HCT116 (cell line): Measurements from ENCODE around the gene FMOD. TPM values are rescaled to one million over a fixed set of nuclear protein-coding genes. Genes with fewer than 3 reads are reported as not detected.

Experiments used
- ATAC-seq: fragments of 200-7000 bp; cut with Tn5 transposase; 2 replicates; pipeline ENCODE4 v1.9.1; 2020; ENCODE audit warnings: mild to moderate bottlenecking, moderate library complexity
- Bru-seq: library from RNA; stranded (reverse); fragments of 400-500 nt; gene quantifications from one replicate; lab custom pipeline; 2021; lab: Mats Ljungman, UMichigan
- BruChase-seq, 2 experiments: library from RNA; stranded (reverse); fragments of 400-500 nt; gene quantifications; one replicate each; lab custom pipeline; 2021; lab: Mats Ljungman, UMichigan
- BruUV-seq: library from RNA; stranded (reverse); fragments of 400-500 nt; replicated peaks from 2 replicates; lab custom pipeline; 2021; lab: Mats Ljungman, UMichigan
- CTCF ChIA-PET: fragments of 300-600 bp; sonication (Branson Sonifier 250); formaldehyde crosslinking; loops from one replicate; lab custom pipeline; 2021; ENCODE audit warnings: antibody characterized with exemption; lab: Charles Lee
- POLR2A ChIA-PET: fragments of 300-600, 350-600 bp; sonication (Branson Sonifier 250); formaldehyde crosslinking; loops from one replicate; lab custom pipeline; 2021; ENCODE audit warnings: antibody characterized with exemption; lab: Charles Lee
- RAD21 ChIA-PET, 2 experiments: fragments of 300-600 bp; sonication (Branson Sonifier 250); formaldehyde crosslinking; loops; one replicate each; lab custom pipeline; 2023; ENCODE audit warnings: low total read pairs in 2 of 2; ENCODE audit not compliant: uncharacterized antibody in 2 of 2, unreplicated experiment in 2 of 2, low non-redundant PET in 1 of 2; lab: Charles Lee
- DNase-seq: peaks from one replicate; pipeline ENCODE4 v3.0.0-alpha.2; 2010; ENCODE audit warnings: low read depth, low spot score
- H2AFZ ChIP-seq: fragments of 200-600 bp; shearing (Covaris generic), sonication (generic); 2 replicates; pipeline ENCODE4 v1.6.1; 2017; ENCODE audit warnings: low read depth, mixed run types, mixed read lengths, antibody characterized with exemption, low read length; ENCODE audit not compliant: poor library complexity, severe bottlenecking
- H3K27ac ChIP-seq: 2 replicates; pipeline ENCODE4 v1.5.1; 2012; ENCODE audit warnings: low read depth, low read length
- H3K27me3 ChIP-seq: fragments of 200-600 bp; sonication (generic); 2 replicates; pipeline ENCODE4 v1.6.1; 2016; ENCODE audit warnings: mixed run types, low read length, mixed read lengths; ENCODE audit not compliant: insufficient read depth
- H3K36me3 ChIP-seq, 2 experiments: fragments of 200-500 bp in 1 of 2; fragments of 200-600 bp in 1 of 2; sonication (Bioruptor generic) in 1 of 2; sonication (generic) in 1 of 2; 2 replicates each; pipeline versions ENCODE4 v1.5.1 to v1.6.1; 2014 to 2016; ENCODE audit warnings: low read length in 2 of 2, inconsistent platforms in 1 of 2, mixed read lengths in 1 of 2, mixed run types in 1 of 2; ENCODE audit not compliant: insufficient read depth in 2 of 2, control insufficient read depth in 1 of 2
- H3K4me1 ChIP-seq, 2 experiments: fragments of 200-600 bp in 1 of 2; sonication (generic) in 1 of 2; 2 replicates each; pipeline versions ENCODE4 v1.5.1 to v1.6.1; 2012 to 2017; ENCODE audit warnings: low read length in 2 of 2, inconsistent platforms in 1 of 2, mild to moderate bottlenecking in 1 of 2, mixed read lengths in 1 of 2, mixed run types in 1 of 2, moderate library complexity in 1 of 2; ENCODE audit not compliant: insufficient read depth in 2 of 2, control insufficient read depth in 1 of 2
- H3K4me2 ChIP-seq: fragments of 200-600 bp; sonication (generic); 2 replicates; pipeline ENCODE4 v1.6.1; 2017; ENCODE audit warnings: mixed run types, low read length, mixed read lengths
- H3K4me3 ChIP-seq, 2 experiments: fragments of 200-600 bp in 1 of 2; sonication (generic) in 1 of 2; replicated peaks in 1 of 2; 2 replicates each; pipeline ENCODE4 v1.5.1; 2011 to 2016; ENCODE audit warnings: low read length in 2 of 2, control low read depth in 1 of 2, low read depth in 1 of 2, mild to moderate bottlenecking in 1 of 2, mixed read lengths in 1 of 2, mixed run types in 1 of 2
- H3K79me2 ChIP-seq: fragments of 200-600 bp; sonication (generic); 2 replicates; pipeline ENCODE4 v1.6.1; 2017; ENCODE audit warnings: mild to moderate bottlenecking, mixed run types, low read length, moderate library complexity, mixed read lengths; ENCODE audit not compliant: insufficient read depth
- H3K9ac ChIP-seq: fragments of 200-600 bp; sonication (generic); 2 replicates; pipeline ENCODE4 v1.6.1; 2016; ENCODE audit warnings: low read length, mixed read lengths
- H3K9me2 ChIP-seq: fragments of 200-600 bp; sonication (generic), shearing (Covaris generic); 2 replicates; pipeline ENCODE4 v1.6.1; 2017; ENCODE audit warnings: mixed run types, mild to moderate bottlenecking, moderate library complexity; ENCODE audit not compliant: insufficient read depth
- H3K9me3 ChIP-seq, 2 experiments: fragments of 200-500 bp in 1 of 2; fragments of 200-600 bp in 1 of 2; sonication (Bioruptor generic) in 1 of 2; sonication (generic) in 1 of 2; 2 replicates each; pipeline ENCODE4 v1.6.1; 2014 to 2017; ENCODE audit warnings: low read length in 2 of 2, mixed read lengths in 2 of 2, inconsistent platforms in 1 of 2, low read depth in 1 of 2, mild to moderate bottlenecking in 1 of 2, mixed run types in 1 of 2, moderate library complexity in 1 of 2; ENCODE audit not compliant: control insufficient read depth in 1 of 2, insufficient read depth in 1 of 2
- H4K20me1 ChIP-seq: fragments of 200-600 bp; sonication (generic), shearing (Covaris generic); 2 replicates; pipeline ENCODE4 v1.6.1; 2017; ENCODE audit warnings: mixed run types, mild to moderate bottlenecking, moderate library complexity; ENCODE audit not compliant: insufficient read depth
- CEBPB ChIP-seq: IDR thresholded peaks from 2 replicates; pipeline ENCODE4 v1.6.1; 2012; ENCODE audit warnings: low read depth
- EGR1 ChIP-seq: IDR thresholded peaks from 2 replicates; pipeline ENCODE4 v1.6.1; 2012; ENCODE audit warnings: low read depth
- REST ChIP-seq: IDR thresholded peaks from 2 replicates; pipeline ENCODE4 v1.6.1; 2012; ENCODE audit warnings: low read depth
- SP1 ChIP-seq: IDR thresholded peaks from 2 replicates; pipeline ENCODE4 v1.6.1; 2012; ENCODE audit warnings: low read depth
- SRF ChIP-seq: IDR thresholded peaks from 2 replicates; pipeline ENCODE4 v1.6.1; 2012; ENCODE audit warnings: low read depth
- TCF7L2 ChIP-seq: IDR thresholded peaks from 2 replicates; pipeline ENCODE4 v1.7.0; 2011; ENCODE audit warnings: borderline replicate concordance, inconsistent platforms; ENCODE audit not compliant: insufficient read depth, insufficient read length; ENCODE audit errors: extremely low read depth
- intact Hi-C: fragments of 100-400 bp; cut with micrococcal nuclease; formaldehyde crosslinking; loops from 2 replicates; pipeline ENCODE4 v1.10.0; 2022
- long read RNA-seq: library from polyadenylated mRNA; unstranded; transcript quantifications from one replicate; pipeline ENCODE4 v2.0.0, GENCODE V29; 2021; ENCODE audit not compliant: unreplicated experiment
- polyA plus RNA-seq: library from polyadenylated mRNA; unstranded; fragments of >200 nt; gene quantifications from 2 replicates; pipeline ENCODE4 v1.2.1, GENCODE V29; 2012; ENCODE audit warnings: missing spikeins
- total RNA-seq: library from RNA; stranded (reverse); gene quantifications from one replicate; pipeline ENCODE4 v1.2.1, GENCODE V29; 2021; ENCODE audit not compliant: unreplicated experiment
- TF ChIP-seq, protein P1 (sequence below): IDR thresholded peaks from 2 replicates; pipeline ENCODE4 v1.6.1; 2012
- TF ChIP-seq, protein P2 (sequence below), 3 experiments: fragments of 200-600 bp in 1 of 3; sonication (generic) in 1 of 3; IDR thresholded peaks in 2 of 3; conservative IDR thresholded peaks in 1 of 3; 2 replicates each; pipeline ENCODE4 v1.5.1; 2012 to 2017; ENCODE audit warnings: low read depth in 2 of 3, low read length in 2 of 3, antibody characterized with exemption in 1 of 3, borderline replicate concordance in 1 of 3, control low read depth in 1 of 3, mild to moderate bottlenecking in 1 of 3, mixed read lengths in 1 of 3, mixed run types in 1 of 3, moderate library complexity in 1 of 3; ENCODE audit not compliant: insufficient read depth in 1 of 3
- TF ChIP-seq, protein P3 (sequence below): IDR thresholded peaks from 2 replicates; pipeline ENCODE4 v1.6.1; 2012

The FMOD gene
- not detected for total RNA-seq
- polyA plus RNA-seq, result not detected in 2 replicates
- Bru-seq, nascent RNA, result percentile 10 among the genes with signal in this experiment
- not detected for BruChase-seq, experiment 1, labeled RNA remaining after a 6-hour chase
- BruChase-seq, experiment 2, labeled RNA remaining after a 2-hour chase, result not detected
- long read RNA-seq, result 0 reads

DNA sequence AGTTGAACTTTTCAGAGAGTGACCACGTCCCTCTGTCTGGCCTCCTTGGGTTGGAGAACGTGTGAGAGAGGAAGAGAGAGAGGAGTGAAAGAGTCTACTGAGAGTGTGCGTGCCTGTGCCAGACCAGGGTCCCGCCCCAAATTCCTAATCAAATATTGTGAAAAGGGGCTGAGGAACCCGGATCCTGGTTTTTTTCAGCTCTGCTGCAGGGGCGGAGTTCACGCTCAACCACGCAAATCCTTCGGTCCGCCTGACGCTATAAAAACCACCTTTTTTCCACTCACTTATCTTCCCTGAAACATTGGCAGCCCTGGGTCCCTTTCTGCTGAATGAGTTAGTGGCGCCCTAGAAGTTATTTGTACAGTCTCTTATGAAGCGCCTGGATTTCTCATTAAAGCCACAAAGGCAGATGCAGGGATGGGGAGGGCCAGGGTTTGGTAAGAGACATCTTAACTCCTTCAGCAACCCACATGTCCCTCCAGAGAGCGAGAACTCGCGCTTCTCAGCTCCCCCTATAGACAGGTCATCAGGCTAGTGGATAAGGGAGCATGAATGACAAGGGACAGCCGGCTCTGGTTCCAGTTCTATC, at the start of gene FMOD:
Gene FMOD, minus strand, starts transcription at position 86 of the 589 bp plus-strand sequence. CDS start 2,852 bp downstream, outside the sequence.
- no peak for DNase-seq
- CTCF ChIA-PET, result interaction anchor here (0.9 kb wide), 1 partner anchor 24 kb away, joined by 3 read pairs; no protein-coding TSS in a partner anchor
- Histone ChIP-seq H3K9me2 (no peaks in the 10 kb centered on the region), H3K79me2 (no peaks in the 10 kb centered on the region), H3K4me3 (no peak within 1 kb of the TSS), H3K27ac (no peak within 1 kb of the TSS), H3K36me3 (no peaks in the 10 kb centered on the region), H2AFZ (no peak within 1 kb of the TSS), H3K4me2 (no peak within 1 kb of the TSS), H3K9ac (no peak within 1 kb of the TSS), H3K27me3 (peaks cover 15% of the 10 kb centered on the region; the same call in 1 of the 2 replicates), H3K4me1 (no peaks in the 10 kb centered on the region; a peak in 1 of 4 replicates), H3K9me3 (no peaks in the 10 kb centered on the region), H4K20me1 (no peaks in the 10 kb centered on the region)
- TF ChIP-seq, protein P1, sequence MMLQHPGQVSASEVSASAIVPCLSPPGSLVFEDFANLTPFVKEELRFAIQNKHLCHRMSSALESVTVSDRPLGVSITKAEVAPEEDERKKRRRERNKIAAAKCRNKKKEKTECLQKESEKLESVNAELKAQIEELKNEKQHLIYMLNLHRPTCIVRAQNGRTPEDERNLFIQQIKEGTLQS, result no peak
- TF ChIP-seq, protein P2, sequence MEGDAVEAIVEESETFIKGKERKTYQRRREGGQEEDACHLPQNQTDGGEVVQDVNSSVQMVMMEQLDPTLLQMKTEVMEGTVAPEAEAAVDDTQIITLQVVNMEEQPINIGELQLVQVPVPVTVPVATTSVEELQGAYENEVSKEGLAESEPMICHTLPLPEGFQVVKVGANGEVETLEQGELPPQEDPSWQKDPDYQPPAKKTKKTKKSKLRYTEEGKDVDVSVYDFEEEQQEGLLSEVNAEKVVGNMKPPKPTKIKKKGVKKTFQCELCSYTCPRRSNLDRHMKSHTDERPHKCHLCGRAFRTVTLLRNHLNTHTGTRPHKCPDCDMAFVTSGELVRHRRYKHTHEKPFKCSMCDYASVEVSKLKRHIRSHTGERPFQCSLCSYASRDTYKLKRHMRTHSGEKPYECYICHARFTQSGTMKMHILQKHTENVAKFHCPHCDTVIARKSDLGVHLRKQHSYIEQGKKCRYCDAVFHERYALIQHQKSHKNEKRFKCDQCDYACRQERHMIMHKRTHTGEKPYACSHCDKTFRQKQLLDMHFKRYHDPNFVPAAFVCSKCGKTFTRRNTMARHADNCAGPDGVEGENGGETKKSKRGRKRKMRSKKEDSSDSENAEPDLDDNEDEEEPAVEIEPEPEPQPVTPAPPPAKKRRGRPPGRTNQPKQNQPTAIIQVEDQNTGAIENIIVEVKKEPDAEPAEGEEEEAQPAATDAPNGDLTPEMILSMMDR (IDR thresholded peaks at IDR 0.05 in 2 of 3, conservative IDR thresholded peaks at IDR 0.05 in 1 of 3; ENCODE audit: borderline replicate concordance in 1 of 3, insufficient read depth in 1 of 3, low read depth in 2 of 3, low read length in 2 of 3), result peak in 2 of 3 experiments; percentile 16 to 34; a peak in 4 of 6 replicates
- RAD21 ChIA-PET, result no interaction called here
- BruUV-seq, result no TSS peak
- intact Hi-C loops, result no loop called here
- ATAC-seq, result peak; percentile 95
- POLR2A ChIA-PET, result no interaction called here

DNA sequence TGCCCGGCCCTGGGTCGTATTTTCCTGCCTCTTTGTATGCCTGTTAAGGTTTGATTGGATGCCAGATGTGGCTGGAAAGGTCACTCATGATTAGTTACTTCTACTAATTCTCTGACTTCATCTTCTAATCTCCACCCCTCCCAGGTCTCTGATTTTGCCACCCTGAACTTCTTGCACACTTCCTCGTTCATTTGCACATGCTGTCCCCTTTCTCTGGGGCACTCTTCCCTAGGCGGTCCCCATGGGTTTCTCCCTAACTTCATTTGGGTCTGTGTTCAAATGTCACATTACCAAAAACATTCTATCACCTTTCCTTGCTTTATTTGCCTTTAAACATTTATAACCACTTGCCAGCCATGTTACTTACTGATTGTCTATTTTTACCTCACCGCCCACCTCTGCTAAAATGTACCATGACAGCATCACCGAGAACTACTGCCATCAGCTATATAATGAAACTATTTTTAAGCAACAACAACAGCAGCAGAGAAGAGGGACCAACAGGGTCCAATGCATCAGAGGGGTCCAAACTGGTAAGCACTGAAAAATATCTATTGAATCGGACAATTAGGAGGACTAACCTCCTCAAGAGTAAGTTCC, 45.8 kb upstream of the FMOD start:
- intact Hi-C loops, result no loop called here
- no peak for TF ChIP-seq SRF
- no peak for TF ChIP-seq CEBPB
- no peak for TF ChIP-seq SP1
- no peak for TF ChIP-seq REST
- TF ChIP-seq, protein P1, result no peak
- TF ChIP-seq, protein P3, sequence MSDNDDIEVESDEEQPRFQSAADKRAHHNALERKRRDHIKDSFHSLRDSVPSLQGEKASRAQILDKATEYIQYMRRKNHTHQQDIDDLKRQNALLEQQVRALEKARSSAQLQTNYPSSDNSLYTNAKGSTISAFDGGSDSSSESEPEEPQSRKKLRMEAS, result no peak
- TF ChIP-seq EGR1, result no peak
- TF ChIP-seq TCF7L2, result no peak

More for the DNA sequence above, 45.8 kb upstream of the FMOD start:
- no peaks in the 10 kb centered on the region for H3K36me3 ChIP-seq
- no peak overlapping the region for H3K27ac ChIP-seq
- no peaks in the 10 kb centered on the region for H3K4me1 ChIP-seq
- ChIA-PET RAD21 (no interaction called here), POLR2A (no interaction called here), CTCF (no interaction called here)
- H3K27me3 ChIP-seq, result no peaks in the 10 kb centered on the region
- no peaks in the 10 kb centered on the region for H3K9me2 ChIP-seq
- H3K4me2 ChIP-seq, result no peak overlapping the region
- no peaks in the 10 kb centered on the region for H4K20me1 ChIP-seq
- no peak for ATAC-seq
- H3K9ac ChIP-seq, result no peak overlapping the region
- no peak overlapping the region for H3K4me3 ChIP-seq
- no peaks in the 10 kb centered on the region for H3K9me3 ChIP-seq
- H3K79me2 ChIP-seq, result no peaks in the 10 kb centered on the region
- BruUV-seq, result no TSS peak
- H2AFZ ChIP-seq, result no peak overlapping the region
- DNase-seq, result no peak
